Esophagus muscularis mucosa (tissue), 3 donors: Measurements from ENCODE around the gene C9orf43.

ENCODE experiments used
- CTCF ChIP-seq, 3 experiments: fragments of 200-600 bp in 2 of 3; fragments of 450-650 bp in 1 of 3; sonication (generic) in 2 of 3; IDR thresholded peaks; one replicate each; pipeline ENCODE4 v1.5.1; 2017 to 2019; ENCODE audit warnings: antibody characterized with exemption in 3 of 3, mild to moderate bottlenecking in 2 of 3, moderate library complexity in 1 of 3
- EP300 ChIP-seq: sonication (generic); formaldehyde crosslinking; IDR thresholded peaks from one replicate; pipeline ENCODE4 v1.6.1; 2017; ENCODE audit warnings: antibody characterized with exemption

- TF ChIP-seq CTCF (IDR thresholded peaks at IDR 0.05) (no peak), EP300 (no peak)
Observed at GRCh38 chr9:113417370-113417769, 6.8 kb downstream of the C9orf43 start.
